ENCODE results near the gene CSTF2T.

DNA sequence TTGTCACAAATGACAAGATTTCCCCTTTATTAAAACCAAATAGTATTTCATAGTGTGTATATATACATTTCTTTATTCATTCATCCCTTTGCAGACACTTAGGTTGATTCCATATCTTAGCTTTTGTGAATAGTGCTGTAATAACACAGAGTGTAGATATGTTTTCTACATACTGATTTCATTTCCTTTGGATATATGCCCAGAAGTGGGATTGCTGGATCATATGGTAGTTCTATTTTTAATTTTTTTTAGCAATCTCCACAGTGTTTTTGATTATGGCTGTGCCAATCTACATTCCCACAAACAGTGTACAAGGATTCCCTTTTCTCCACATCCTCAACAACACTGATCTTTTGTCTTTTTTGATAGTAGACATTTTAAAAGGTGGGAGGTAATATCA lies 46.4 kb downstream of the CSTF2T start:
- TF ChIP-seq, protein P1, sequence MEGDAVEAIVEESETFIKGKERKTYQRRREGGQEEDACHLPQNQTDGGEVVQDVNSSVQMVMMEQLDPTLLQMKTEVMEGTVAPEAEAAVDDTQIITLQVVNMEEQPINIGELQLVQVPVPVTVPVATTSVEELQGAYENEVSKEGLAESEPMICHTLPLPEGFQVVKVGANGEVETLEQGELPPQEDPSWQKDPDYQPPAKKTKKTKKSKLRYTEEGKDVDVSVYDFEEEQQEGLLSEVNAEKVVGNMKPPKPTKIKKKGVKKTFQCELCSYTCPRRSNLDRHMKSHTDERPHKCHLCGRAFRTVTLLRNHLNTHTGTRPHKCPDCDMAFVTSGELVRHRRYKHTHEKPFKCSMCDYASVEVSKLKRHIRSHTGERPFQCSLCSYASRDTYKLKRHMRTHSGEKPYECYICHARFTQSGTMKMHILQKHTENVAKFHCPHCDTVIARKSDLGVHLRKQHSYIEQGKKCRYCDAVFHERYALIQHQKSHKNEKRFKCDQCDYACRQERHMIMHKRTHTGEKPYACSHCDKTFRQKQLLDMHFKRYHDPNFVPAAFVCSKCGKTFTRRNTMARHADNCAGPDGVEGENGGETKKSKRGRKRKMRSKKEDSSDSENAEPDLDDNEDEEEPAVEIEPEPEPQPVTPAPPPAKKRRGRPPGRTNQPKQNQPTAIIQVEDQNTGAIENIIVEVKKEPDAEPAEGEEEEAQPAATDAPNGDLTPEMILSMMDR (IDR thresholded peaks at IDR 0.05): no peak
- TF ChIP-seq EZH2 (IDR thresholded peaks at IDR 0.05; ENCODE audit: borderline replicate concordance, insufficient read depth, low read depth, low read length, poor library complexity, severe bottlenecking): no peak

Measured in B cell (primary cell).